ENCODE measurements around the gene POLA1.

POLA1 gene

DNA sequence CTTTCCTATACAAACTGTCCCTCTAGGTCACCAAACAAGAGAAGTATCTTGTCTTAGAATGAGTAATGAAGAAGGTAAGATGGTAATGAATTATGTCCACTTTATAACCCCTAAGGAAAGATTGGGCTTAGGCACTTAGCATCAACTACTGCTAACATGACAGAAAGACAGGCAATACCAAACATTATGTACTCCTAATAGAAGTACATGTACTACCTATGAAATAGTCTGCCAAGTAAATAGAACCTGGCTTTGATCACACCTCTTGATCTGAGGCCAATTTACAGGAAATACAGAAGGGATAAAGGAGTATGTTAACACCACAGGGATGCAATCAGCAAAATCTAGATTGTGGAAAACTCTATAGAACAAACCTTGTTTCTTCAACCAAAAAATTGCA, 32.4 kb upstream of the POLA1 start:
- no peaks in the 10 kb centered on the region for H3K36me3 ChIP-seq (ENCODE audit: control insufficient read depth in 2 of 2, insufficient read depth in 1 of 2, low read length in 2 of 2)
- POLR2A ChIA-PET: interaction anchor here (0.6 kb wide), 1 partner anchor 14 kb away, joined by 5 read pairs; no protein-coding TSS in a partner anchor
- no peak overlapping the region for H3K4me3 ChIP-seq (ENCODE audit: low read depth, low read length)
- H3K27ac ChIP-seq (ENCODE audit: extremely low read depth, low read depth, low read length): no peak overlapping the region
- no peaks in the 10 kb centered on the region for H3K9me3 ChIP-seq (ENCODE audit: control insufficient read depth, insufficient read depth, low read depth, low read length)
- TF ChIP-seq ZNF114 (tag by site-specific recombination; IDR thresholded peaks at IDR 0.05): no peak
- peak; percentile 52; the same call in 1 of the 2 replicates for TF ChIP-seq ZNF585B (tag by site-specific recombination; IDR thresholded peaks at IDR 0.05)
- H3K4me1 ChIP-seq (ENCODE audit: control insufficient read depth, insufficient read depth, low read length): no peaks in the 10 kb centered on the region
- CTCF ChIA-PET: no interaction called here

DNA sequence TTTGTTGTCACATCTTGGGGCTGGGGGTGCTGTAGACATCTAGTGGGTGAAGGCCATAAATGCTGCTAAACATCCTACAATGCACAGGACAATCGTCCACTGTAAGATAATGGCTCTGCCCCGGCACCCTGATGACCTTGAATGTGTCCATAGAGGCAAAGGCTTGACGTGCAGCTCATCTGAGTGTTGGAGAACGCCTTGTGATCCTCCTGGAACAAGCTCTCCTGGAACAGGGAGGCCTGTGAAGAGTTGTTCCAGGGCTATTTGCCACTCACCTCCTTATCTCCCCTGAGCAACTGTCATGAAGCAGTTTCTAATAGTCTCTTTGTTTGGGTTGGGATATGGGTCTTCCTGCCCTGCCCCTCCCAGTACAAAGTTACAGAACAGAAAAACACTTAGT, 31.4 kb upstream of the POLA1 start:
- ChIA-PET CTCF (interaction anchor here (0.6 to 1.3 kb wide), 4 partner anchors 14 to 264 kb away, joined by 3 to 11 read pairs (median 3); no protein-coding TSS in a partner anchor), POLR2A (no interaction called here)
- TF ChIP-seq ZEB2 (tag by site-specific recombination; IDR thresholded peaks at IDR 0.05): no peak
- no peak for TF ChIP-seq ZFP69B (tag by site-specific recombination; IDR thresholded peaks at IDR 0.05)
- TF ChIP-seq, protein P1, sequence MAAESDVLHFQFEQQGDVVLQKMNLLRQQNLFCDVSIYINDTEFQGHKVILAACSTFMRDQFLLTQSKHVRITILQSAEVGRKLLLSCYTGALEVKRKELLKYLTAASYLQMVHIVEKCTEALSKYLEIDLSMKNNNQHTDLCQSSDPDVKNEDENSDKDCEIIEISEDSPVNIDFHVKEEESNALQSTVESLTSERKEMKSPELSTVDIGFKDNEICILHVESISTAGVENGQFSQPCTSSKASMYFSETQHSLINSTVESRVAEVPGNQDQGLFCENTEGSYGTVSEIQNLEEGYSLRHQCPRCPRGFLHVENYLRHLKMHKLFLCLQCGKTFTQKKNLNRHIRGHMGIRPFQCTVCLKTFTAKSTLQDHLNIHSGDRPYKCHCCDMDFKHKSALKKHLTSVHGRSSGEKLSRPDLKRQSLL (tag by site-specific recombination; IDR thresholded peaks at IDR 0.05): no peak
- no peak for TF ChIP-seq ZNF138 (tag by site-specific recombination; IDR thresholded peaks at IDR 0.05; ENCODE audit: borderline replicate concordance)
- no peak for TF ChIP-seq ZNF560 (tag by site-specific recombination; IDR thresholded peaks at IDR 0.05; ENCODE audit: borderline replicate concordance)
- no peak for TF ChIP-seq PRDM1 (tag by site-specific recombination; IDR thresholded peaks at IDR 0.05)
- TF ChIP-seq ZNF600 (tag by site-specific recombination; IDR thresholded peaks at IDR 0.05): no peak
- TF ChIP-seq HOXC10 (CRISPR knock-in tag; IDR thresholded peaks at IDR 0.05): no peak
- no peak for TF ChIP-seq KLF1 (tag by site-specific recombination; IDR thresholded peaks at IDR 0.05)
- no peak for TF ChIP-seq ZNF214 (tag by site-specific recombination; IDR thresholded peaks at IDR 0.05; ENCODE audit: borderline replicate concordance)
- no peak for TF ChIP-seq RBAK (tag by site-specific recombination; IDR thresholded peaks at IDR 0.05)
- no peak for TF ChIP-seq ZNF341 (tag by site-specific recombination; IDR thresholded peaks at IDR 0.05; ENCODE audit: low read depth)
- Histone ChIP-seq H3K4me3 (ENCODE audit: low read depth, low read length) (no peak overlapping the region), H3K9me3 (ENCODE audit: control insufficient read depth, insufficient read depth, low read depth, low read length) (no peaks in the 10 kb centered on the region), H3K4me1 (ENCODE audit: control insufficient read depth, insufficient read depth, low read length) (no peaks in the 10 kb centered on the region), H3K27ac (ENCODE audit: extremely low read depth, low read depth, low read length) (no peak overlapping the region), H3K36me3 (ENCODE audit: control insufficient read depth in 2 of 2, insufficient read depth in 1 of 2, low read length in 2 of 2) (no peaks in the 10 kb centered on the region)

DNA sequence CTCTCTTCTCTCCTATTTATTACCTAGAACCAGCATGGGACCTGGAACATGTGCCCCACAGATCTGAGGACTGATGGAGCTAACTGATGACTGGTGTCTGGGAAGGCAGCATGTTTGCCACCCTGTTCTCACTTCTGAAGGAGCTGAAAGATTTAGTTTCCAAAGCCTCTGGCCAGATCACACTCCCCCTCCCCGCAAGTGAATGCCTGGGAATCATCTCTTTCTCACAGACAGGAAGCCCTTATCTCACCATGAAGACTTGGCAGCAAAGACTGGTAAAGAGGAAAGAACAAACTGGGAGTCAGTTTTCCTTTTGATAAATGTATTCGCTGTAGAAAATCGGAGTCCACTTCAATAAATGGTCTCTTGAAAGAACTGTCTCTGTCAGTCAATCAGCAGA, 25.6 kb upstream of the POLA1 start:
- Histone ChIP-seq H3K4me1 (ENCODE audit: control insufficient read depth, insufficient read depth, low read length) (no peaks in the 10 kb centered on the region), H3K27ac (ENCODE audit: extremely low read depth, low read depth, low read length) (no peak overlapping the region), H3K4me3 (ENCODE audit: low read depth, low read length) (no peak overlapping the region), H3K36me3 (ENCODE audit: control insufficient read depth in 2 of 2, insufficient read depth in 1 of 2, low read length in 2 of 2) (no peaks in the 10 kb centered on the region), H3K9me3 (ENCODE audit: control insufficient read depth, insufficient read depth, low read depth, low read length) (no peaks in the 10 kb centered on the region)
- ChIA-PET POLR2A (no interaction called here), CTCF (interaction anchor here (1.3 kb wide), 1 partner anchor 8 kb away, joined by 8 read pairs; no protein-coding TSS in a partner anchor)
- TF ChIP-seq ZNF423 (tag by site-specific recombination; IDR thresholded peaks at IDR 0.05) (no peak), ZFP69B (tag by site-specific recombination; IDR thresholded peaks at IDR 0.05) (no peak), REPIN1 (tag by site-specific recombination; IDR thresholded peaks at IDR 0.05; ENCODE audit: low read depth) (no peak), ZNF341 (tag by site-specific recombination; IDR thresholded peaks at IDR 0.05; ENCODE audit: low read depth) (no peak), ZNF670 (tag by site-specific recombination; IDR thresholded peaks at IDR 0.05; ENCODE audit: low read depth) (no peak), ZIC2 (tag by site-specific recombination; IDR thresholded peaks at IDR 0.05) (no peak), ZNF792 (tag by site-specific recombination; IDR thresholded peaks at IDR 0.05) (no peak), ZNF266 (tag by site-specific recombination; IDR thresholded peaks at IDR 0.05; ENCODE audit: low read depth) (no peak), FEZF1 (tag by site-specific recombination; IDR thresholded peaks at IDR 0.05) (no peak)
- TF ChIP-seq, protein P2, sequence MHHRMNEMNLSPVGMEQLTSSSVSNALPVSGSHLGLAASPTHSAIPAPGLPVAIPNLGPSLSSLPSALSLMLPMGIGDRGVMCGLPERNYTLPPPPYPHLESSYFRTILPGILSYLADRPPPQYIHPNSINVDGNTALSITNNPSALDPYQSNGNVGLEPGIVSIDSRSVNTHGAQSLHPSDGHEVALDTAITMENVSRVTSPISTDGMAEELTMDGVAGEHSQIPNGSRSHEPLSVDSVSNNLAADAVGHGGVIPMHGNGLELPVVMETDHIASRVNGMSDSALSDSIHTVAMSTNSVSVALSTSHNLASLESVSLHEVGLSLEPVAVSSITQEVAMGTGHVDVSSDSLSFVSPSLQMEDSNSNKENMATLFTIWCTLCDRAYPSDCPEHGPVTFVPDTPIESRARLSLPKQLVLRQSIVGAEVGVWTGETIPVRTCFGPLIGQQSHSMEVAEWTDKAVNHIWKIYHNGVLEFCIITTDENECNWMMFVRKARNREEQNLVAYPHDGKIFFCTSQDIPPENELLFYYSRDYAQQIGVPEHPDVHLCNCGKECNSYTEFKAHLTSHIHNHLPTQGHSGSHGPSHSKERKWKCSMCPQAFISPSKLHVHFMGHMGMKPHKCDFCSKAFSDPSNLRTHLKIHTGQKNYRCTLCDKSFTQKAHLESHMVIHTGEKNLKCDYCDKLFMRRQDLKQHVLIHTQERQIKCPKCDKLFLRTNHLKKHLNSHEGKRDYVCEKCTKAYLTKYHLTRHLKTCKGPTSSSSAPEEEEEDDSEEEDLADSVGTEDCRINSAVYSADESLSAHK (tag by site-specific recombination; IDR thresholded peaks at IDR 0.05): no peak
